CD4-positive, alpha-beta memory T cell (primary cell): ENCODE results near the gene ADAMTSL3. TPM values are rescaled to one million over a fixed set of nuclear protein-coding genes. Genes with fewer than 3 reads are reported as not detected.
"Not testable (repeated sequence)": the region's sequence is repeated elsewhere in the genome, so short reads cannot be mapped to it uniquely, and the experiment has no call there.

Source experiments
- CTCF ChIA-PET: fragments of 350-600 bp; sonication (Branson Sonifier 250); formaldehyde crosslinking; loops from one replicate; lab custom pipeline; 2021; ENCODE audit warnings: inconsistent platforms; ENCODE audit not compliant: partially characterized antibody; lab: Charles Lee
- POLR2A ChIA-PET: fragments of 350-600 bp; sonication (Branson Sonifier 250); formaldehyde crosslinking; loops from one replicate; lab custom pipeline; 2021; ENCODE audit not compliant: partially characterized antibody; lab: Charles Lee
- DNase-seq, 5 donors: peaks; one replicate each; pipeline versions ENCODE4 v3.0.0 to v3.0.0-alpha.2; 2020 to 2022; ENCODE audit warnings: mixed read lengths in 1 of 5
- H3K27ac ChIP-seq: one replicate; pipeline ENCODE4 v1.7.0; 2013; ENCODE audit warnings: low read depth, low read length
- H3K27me3 ChIP-seq: 2 replicates; pipeline ENCODE4 v1.7.0; 2013; ENCODE audit warnings: mild to moderate bottlenecking, low read length, moderate library complexity; ENCODE audit not compliant: insufficient read depth
- H3K36me3 ChIP-seq: 2 replicates; pipeline ENCODE4 v1.7.0; 2013; ENCODE audit warnings: mild to moderate bottlenecking, low read length, moderate library complexity; ENCODE audit not compliant: insufficient read depth
- H3K4me1 ChIP-seq: 2 replicates; pipeline ENCODE4 v1.7.0; 2013; ENCODE audit warnings: mild to moderate bottlenecking, low read length, moderate library complexity; ENCODE audit not compliant: insufficient read depth
- H3K4me3 ChIP-seq, 2 donors: one replicate each; pipeline ENCODE4 v1.7.0; 2013; ENCODE audit warnings: low read length in 2 of 2, mild to moderate bottlenecking in 1 of 2
- H3K9me3 ChIP-seq, 2 donors: one replicate each; pipeline ENCODE4 v1.7.0; 2013; ENCODE audit warnings: low read length in 2 of 2, control low read depth in 1 of 2; ENCODE audit not compliant: control insufficient read depth in 1 of 2
- H3K27ac Mint-ChIP-seq, 7 donors: one replicate each; pipeline ENCODE4 v1.8.0; 2020 to 2021; ENCODE audit warnings: mixed read lengths in 7 of 7, mild to moderate bottlenecking in 6 of 7, inconsistent platforms in 3 of 7, moderate library complexity in 3 of 7
- H3K27me3 Mint-ChIP-seq, 2 donors: one replicate each; pipeline ENCODE4 v1.8.0; 2020 to 2021; ENCODE audit warnings: mixed read lengths in 2 of 2
- H3K36me3 Mint-ChIP-seq, 2 donors: one replicate each; pipeline ENCODE4 v1.8.0; 2020 to 2021; ENCODE audit warnings: mixed read lengths in 2 of 2, inconsistent platforms in 1 of 2, mild to moderate bottlenecking in 1 of 2
- H3K4me1 Mint-ChIP-seq, 4 donors: one replicate each; pipeline ENCODE4 v1.8.0; 2020 to 2021; ENCODE audit warnings: mixed read lengths in 4 of 4, mild to moderate bottlenecking in 1 of 4
- H3K4me3 Mint-ChIP-seq, 8 donors: one replicate each; pipeline ENCODE4 v1.8.0; 2020 to 2021; ENCODE audit warnings: mixed read lengths in 8 of 8, mild to moderate bottlenecking in 7 of 8, moderate library complexity in 6 of 8, inconsistent platforms in 3 of 8
- H3K9me3 Mint-ChIP-seq, 8 donors: one replicate each; pipeline ENCODE4 v1.8.0; 2020 to 2021; ENCODE audit warnings: mixed read lengths in 8 of 8, mild to moderate bottlenecking in 5 of 8, inconsistent platforms in 3 of 8, moderate library complexity in 1 of 8
- intact Hi-C: fragments of 100-400 bp; cut with micrococcal nuclease; formaldehyde crosslinking; loops from one replicate; pipeline ENCODE4 v1.15.1; 2023
- polyA plus RNA-seq, 2 donors: library from polyadenylated mRNA; unstranded; fragments of 300-500 nt; fragmentation: Illumina TruSeq; gene quantifications; one replicate each; pipeline ENCODE4 v1.2.3, GENCODE V29; 2021
- total RNA-seq, 2 experiments: library from RNA; stranded (reverse); gene quantifications; one replicate each; pipeline ENCODE4 v1.2.3, GENCODE V29; 2021

Gene ADAMTSL3
- total and polyA plus RNA-seq, 4 experiments from 2014 or later = not detected

DNA sequence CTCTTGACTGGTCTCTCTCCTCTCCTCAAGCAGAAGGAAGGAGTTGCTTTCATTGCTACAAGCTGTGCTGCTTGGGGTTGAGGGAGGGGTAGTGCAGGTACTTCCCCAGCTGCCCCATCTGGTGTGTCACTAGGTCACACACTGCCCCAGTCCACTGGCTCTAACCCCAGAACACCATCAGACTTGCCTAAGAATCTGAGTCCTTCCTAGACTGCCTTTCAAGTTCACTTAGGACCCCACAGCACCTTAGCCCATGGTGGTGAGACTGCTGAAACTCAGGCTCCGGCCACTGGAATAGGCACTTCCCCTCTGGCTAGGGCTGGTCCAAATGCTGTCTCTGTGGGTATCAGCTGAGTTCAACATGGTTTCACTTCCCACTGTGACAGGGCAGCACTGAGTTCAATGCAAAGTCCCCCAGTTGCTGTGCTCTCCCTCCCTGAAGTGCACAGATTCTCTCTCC lies 301.9 kb downstream of the ADAMTSL3 start:
- Histone ChIP-seq H3K27ac (no peak overlapping the region), H3K4me3 (no peak overlapping the region), H3K4me1 (no peaks in the 10 kb centered on the region), H3K9me3 (no peaks in the 10 kb centered on the region), H3K27me3 (no peaks in the 10 kb centered on the region), H3K36me3 (no peaks in the 10 kb centered on the region)
- no peak for DNase-seq
- H3K4me3 Mint-ChIP-seq = no peak overlapping the region
- CTCF ChIA-PET = no interaction called here
- intact Hi-C loops = no loop called here
- H3K36me3 Mint-ChIP-seq = no peaks in the 10 kb centered on the region
- POLR2A ChIA-PET = no interaction called here
- peaks cover 0 to 8% (median 3%) of the 10 kb centered on the region in 8 donors for H3K9me3 Mint-ChIP-seq
- H3K27ac Mint-ChIP-seq = no peak overlapping the region
- H3K27me3 Mint-ChIP-seq = peaks cover 3 to 5% of the 10 kb centered on the region in 2 donors
- H3K4me1 Mint-ChIP-seq = no peaks in the 10 kb centered on the region

- no peak overlapping the region for H3K27ac ChIP-seq
- Mint-ChIP-seq H3K4me1 (no peaks in the 10 kb centered on the region), H3K27ac (no peak overlapping the region), H3K4me3 (no peak overlapping the region), H3K36me3 (no peaks in the 10 kb centered on the region), H3K27me3 (peaks cover 2 to 3% of the 10 kb centered on the region in 2 donors), H3K9me3 (peaks cover 0 to 7% (median 3%) of the 10 kb centered on the region in 8 donors)
- intact Hi-C loops = no loop called here
- H3K36me3 ChIP-seq = no peaks in the 10 kb centered on the region
- no peaks in the 10 kb centered on the region for H3K4me1 ChIP-seq
- no peak overlapping the region for H3K4me3 ChIP-seq
- no peak for DNase-seq
- no peaks in the 10 kb centered on the region for H3K9me3 ChIP-seq
- POLR2A ChIA-PET = no interaction called here
- H3K27me3 ChIP-seq = no peaks in the 10 kb centered on the region
- CTCF ChIA-PET = no interaction called here
Observed at GRCh38 chr15:83956887-83957286, 303.0 kb downstream of the ADAMTSL3 start.

DNA sequence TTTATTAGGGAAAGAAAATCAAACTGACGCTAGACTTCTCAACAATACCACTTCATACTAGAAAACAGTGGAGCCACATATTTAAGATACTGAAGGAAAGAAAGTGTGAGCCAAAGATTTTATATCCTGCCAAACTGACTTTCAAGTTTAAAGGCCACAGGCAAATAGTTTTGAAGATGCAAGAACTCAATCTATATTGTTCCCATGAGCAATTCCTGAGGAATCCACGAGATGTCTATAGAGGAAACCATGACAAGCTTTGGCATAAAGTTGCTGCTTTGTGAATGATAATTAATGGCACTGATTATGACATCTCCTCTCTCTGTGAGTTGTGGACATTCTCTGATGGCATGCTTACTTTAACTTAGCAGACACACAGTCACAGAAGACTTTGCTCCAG lies 305.6 kb downstream of the ADAMTSL3 start:
- no peaks in the 10 kb centered on the region for H3K27me3 ChIP-seq
- Mint-ChIP-seq H3K4me1 (no peaks in the 10 kb centered on the region), H3K4me3 (no peak overlapping the region), H3K27ac (no peak overlapping the region), H3K36me3 (no peaks in the 10 kb centered on the region), H3K27me3 (peaks cover 2 to 3% of the 10 kb centered on the region in 2 donors), H3K9me3 (peaks cover 0 to 12% (median 7%) of the 10 kb centered on the region in 8 donors)
- intact Hi-C loops = no loop called here
- no peaks in the 10 kb centered on the region for H3K36me3 ChIP-seq
- no peaks in the 10 kb centered on the region for H3K4me1 ChIP-seq
- H3K4me3 ChIP-seq = no peak overlapping the region
- H3K27ac ChIP-seq = no peak overlapping the region
- POLR2A ChIA-PET = no interaction called here
- CTCF ChIA-PET = no interaction called here
- H3K9me3 ChIP-seq = no peaks in the 10 kb centered on the region
- no peak for DNase-seq

- Mint-ChIP-seq H3K27ac (no peak overlapping the region), H3K36me3 (no peaks in the 10 kb centered on the region), H3K4me3 (no peak overlapping the region), H3K27me3 (peaks cover 2% of the 10 kb centered on the region in 2 donors), H3K9me3 (peaks cover 0 to 16% (median 12%) of the 10 kb centered on the region in 8 donors), H3K4me1 (no peaks in the 10 kb centered on the region)
- H3K4me1 ChIP-seq = no peaks in the 10 kb centered on the region
- no peaks in the 10 kb centered on the region for H3K36me3 ChIP-seq
- no peak for DNase-seq
- CTCF ChIA-PET = no interaction called here
- intact Hi-C loops = no loop called here
- POLR2A ChIA-PET = no interaction called here
- H3K9me3 ChIP-seq = no peaks in the 10 kb centered on the region
- H3K4me3 ChIP-seq = no peak overlapping the region
- no peaks in the 10 kb centered on the region for H3K27me3 ChIP-seq
- H3K27ac ChIP-seq = no peak overlapping the region
Observed at GRCh38 chr15:83960192-83960829, 306.4 kb downstream of the ADAMTSL3 start.

DNA sequence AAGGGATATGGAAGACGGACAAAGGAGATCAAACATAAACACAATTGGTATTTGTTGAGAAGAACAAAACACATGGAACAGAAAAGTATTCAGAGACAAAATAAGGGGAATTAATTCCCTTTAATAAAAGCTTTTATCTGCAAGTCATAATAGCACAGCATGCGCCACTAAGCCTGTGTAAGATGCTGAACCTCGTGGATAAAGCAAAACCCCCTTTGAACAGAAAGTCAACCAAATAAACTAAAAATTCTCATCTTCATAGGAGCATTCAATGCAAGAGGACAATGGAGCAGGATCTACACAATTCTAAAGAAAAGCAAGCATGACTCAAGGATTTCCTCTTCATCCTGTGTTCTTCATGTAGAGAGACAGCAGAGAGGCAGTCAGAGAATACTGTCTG lies 307.4 kb downstream of the ADAMTSL3 start:
- Mint-ChIP-seq H3K4me1 (no peaks in the 10 kb centered on the region), H3K4me3 (no peak overlapping the region), H3K36me3 (no peaks in the 10 kb centered on the region), H3K9me3 (peaks cover 0 to 24% (median 13%) of the 10 kb centered on the region in 8 donors), H3K27ac (no peak overlapping the region), H3K27me3 (peaks cover 2% of the 10 kb centered on the region in 2 donors)
- intact Hi-C loops = no loop called here
- Histone ChIP-seq H3K4me3 (no peak overlapping the region), H3K4me1 (no peaks in the 10 kb centered on the region), H3K27me3 (no peaks in the 10 kb centered on the region), H3K9me3 (no peaks in the 10 kb centered on the region), H3K27ac (no peak overlapping the region), H3K36me3 (no peaks in the 10 kb centered on the region)
- POLR2A ChIA-PET = no interaction called here
- CTCF ChIA-PET = no interaction called here
- no peak for DNase-seq

DNA sequence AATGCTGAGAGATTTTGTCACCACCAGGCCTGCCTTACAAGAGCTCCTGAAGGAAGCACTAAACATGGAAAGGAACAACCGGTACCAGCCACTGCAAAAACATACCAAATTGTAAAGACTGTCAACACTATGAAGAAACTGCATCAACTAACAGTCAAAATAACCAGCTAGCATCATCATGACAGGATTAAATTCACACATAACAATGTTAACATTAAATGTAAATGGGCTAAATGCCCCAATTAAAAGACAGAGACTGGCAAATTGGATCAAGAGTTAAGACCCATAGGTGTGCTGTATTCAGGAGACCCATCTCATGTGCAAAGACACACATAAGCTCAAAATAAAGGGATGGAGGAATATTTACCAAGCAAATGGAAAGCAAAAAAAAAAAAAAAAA lies 311.0 kb downstream of the ADAMTSL3 start:
- H3K4me3 Mint-ChIP-seq, DNase-seq, H3K27me3 Mint-ChIP-seq: not testable (repeated sequence)

DNA sequence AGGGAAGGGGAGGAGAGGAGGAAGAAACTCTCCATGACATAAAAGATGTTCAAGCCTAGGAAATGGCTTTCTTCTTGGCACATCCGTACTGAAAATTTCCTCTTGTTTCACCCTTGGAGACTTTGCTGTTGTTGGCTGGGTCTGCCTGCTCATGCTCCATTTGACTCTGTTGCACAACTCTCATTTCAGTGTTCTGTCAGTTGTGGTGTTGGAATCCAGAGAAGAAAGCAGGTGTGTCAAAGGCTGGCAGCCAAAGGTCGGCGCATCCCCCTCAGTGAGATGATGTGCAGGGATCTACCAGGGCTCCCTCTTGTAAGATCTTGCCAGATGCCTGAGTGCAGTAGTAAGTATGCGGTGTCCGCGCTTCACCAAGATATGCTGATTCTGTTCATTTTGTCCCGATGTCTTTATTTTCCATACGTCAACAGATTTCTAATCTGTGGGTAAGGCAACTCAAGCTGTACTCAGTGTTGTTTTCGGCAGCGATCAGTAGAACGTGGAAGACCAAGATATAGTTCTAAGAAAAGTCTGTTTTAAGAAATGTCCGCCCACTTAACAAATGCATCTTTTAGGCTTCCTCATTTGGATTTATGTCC lies 316.5 kb downstream of the ADAMTSL3 start:
- POLR2A ChIA-PET = no interaction called here
- no peak overlapping the region for H3K27ac Mint-ChIP-seq
- peaks cover 0 to 6% of the 10 kb centered on the region in 2 donors for H3K27me3 Mint-ChIP-seq
- CTCF ChIA-PET = no interaction called here
- no peak overlapping the region for H3K4me3 Mint-ChIP-seq
- H3K4me3 ChIP-seq = no peak overlapping the region
- intact Hi-C loops = no loop called here
- no peaks in the 10 kb centered on the region for H3K4me1 ChIP-seq
- no peak overlapping the region for H3K27ac ChIP-seq
- H3K9me3 Mint-ChIP-seq = peaks cover 0 to 23% (median 15%) of the 10 kb centered on the region in 8 donors
- H3K9me3 ChIP-seq = no peaks in the 10 kb centered on the region
- no peak for DNase-seq
- H3K36me3 Mint-ChIP-seq = no peaks in the 10 kb centered on the region
- H3K4me1 Mint-ChIP-seq = no peaks in the 10 kb centered on the region
- H3K36me3 ChIP-seq = no peaks in the 10 kb centered on the region
- H3K27me3 ChIP-seq = no peaks in the 10 kb centered on the region

More for the DNA sequence above, 311.0 kb downstream of the ADAMTSL3 start:
- H3K27me3 ChIP-seq, H3K4me1 ChIP-seq, H3K27ac Mint-ChIP-seq, H3K9me3 ChIP-seq, POLR2A ChIA-PET, H3K27ac ChIP-seq, H3K36me3 ChIP-seq, H3K36me3 Mint-ChIP-seq, CTCF ChIA-PET, H3K4me3 ChIP-seq, intact Hi-C loops, H3K4me1 Mint-ChIP-seq: not testable (repeated sequence)
- peaks cover 4 to 37% (median 21%) of the 10 kb centered on the region in 8 donors for H3K9me3 Mint-ChIP-seq
